GM19025 (cell line): ENCODE measurements around the gene ZFP14.

ENCODE experiments used
- ATAC-seq: cut with Tn5 transposase; IDR thresholded peaks from one replicate; pipeline ENCODE4 v1.9.1; 2021; ENCODE audit warnings: mild to moderate bottlenecking, low read depth, moderate library complexity; ENCODE audit not compliant: unreplicated experiment

The ZFP14 gene

DNA sequence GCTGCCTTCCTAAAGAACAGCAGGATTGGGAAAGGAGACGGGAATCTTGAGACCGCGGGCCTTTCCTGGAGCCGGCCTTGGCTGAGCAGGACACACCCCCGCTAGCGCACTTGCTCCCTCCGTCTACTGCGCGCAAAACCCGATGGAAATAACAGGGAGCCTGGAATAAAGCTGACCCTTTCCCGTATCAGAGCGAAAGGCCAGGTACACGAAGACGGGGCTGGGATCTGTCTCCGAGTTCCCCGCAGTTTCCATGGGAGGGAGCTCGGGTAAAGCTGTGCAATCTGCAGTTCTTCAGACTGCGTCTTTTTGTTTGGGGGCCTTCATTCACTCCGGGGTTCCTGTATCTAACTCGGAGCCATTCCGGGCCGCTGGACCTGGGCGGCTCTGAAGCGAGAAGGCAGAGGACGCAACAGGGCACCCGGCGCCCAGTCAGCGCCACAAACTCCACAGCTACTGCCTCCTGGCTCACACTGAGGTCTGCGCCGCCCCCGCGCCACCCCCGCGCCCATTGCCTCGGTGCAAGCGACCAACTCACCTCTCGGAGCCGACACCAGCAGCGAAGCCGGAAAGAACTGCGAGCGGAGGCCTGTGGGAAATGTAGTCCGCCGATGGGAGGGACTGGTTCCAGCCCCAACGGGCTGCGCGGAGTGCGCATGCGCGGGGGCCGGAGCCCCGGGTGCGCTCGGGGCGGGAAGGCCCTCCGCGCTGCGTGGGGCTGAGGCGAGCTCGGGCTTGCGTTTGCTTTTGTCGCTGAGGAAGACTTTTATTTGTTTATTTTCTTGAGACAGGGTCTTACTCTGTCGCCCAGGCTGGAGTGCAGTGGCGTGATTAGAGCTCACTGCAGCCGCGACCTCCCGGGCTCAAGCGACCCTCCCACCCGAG lies at the start of gene ZFP14:
TSS of gene ZFP14 (minus strand) at position 577 of the 885 bp plus-strand sequence. CDS start 11,309 bp downstream, outside the sequence.
- ATAC-seq: peak; percentile 98

GRCh38 chr19:36423925-36424324 lies 44.9 kb upstream of the ZFP14 start:
- ATAC-seq: no peak

- no peak for ATAC-seq
These were observed 42.9 kb upstream of the ZFP14 start for GRCh38 chr19:36421749-36422481.

GRCh38 chr19:36420961-36421748 lies 42.2 kb upstream of the ZFP14 start:
- no peak for ATAC-seq

GRCh38 chr19:36418287-36419001 lies 39.4 kb upstream of the ZFP14 start, which contains the start of gene ZFP82:
ZFP82 (minus strand) TSS chr19:36418644; CDS start chr19:36409789, 8,855 bp downstream.
- ATAC-seq: peak; percentile 88

GRCh38 chr19:36417752-36418286 lies 38.8 kb upstream of the ZFP14 start:
- no peak for ATAC-seq

DNA sequence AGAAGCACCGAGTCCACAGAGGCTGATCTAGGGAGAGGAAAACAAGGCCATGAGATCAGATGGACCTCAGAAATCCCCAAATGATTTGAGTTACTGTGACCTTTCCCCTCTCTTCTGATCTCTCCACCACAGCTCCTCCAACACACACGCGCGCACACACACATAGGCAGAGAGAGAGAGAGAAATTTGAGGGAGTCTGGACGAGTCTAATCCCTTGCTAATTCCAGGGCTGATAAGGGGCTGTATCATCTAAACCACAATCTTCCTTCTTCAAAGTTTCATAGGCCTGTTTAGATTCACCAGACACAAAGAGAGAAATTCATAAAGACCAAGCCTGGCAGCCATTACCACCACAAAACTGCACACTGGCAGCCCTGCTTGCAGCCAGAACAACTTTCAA lies 30.8 kb upstream of the ZFP14 start:
- no peak for ATAC-seq

DNA sequence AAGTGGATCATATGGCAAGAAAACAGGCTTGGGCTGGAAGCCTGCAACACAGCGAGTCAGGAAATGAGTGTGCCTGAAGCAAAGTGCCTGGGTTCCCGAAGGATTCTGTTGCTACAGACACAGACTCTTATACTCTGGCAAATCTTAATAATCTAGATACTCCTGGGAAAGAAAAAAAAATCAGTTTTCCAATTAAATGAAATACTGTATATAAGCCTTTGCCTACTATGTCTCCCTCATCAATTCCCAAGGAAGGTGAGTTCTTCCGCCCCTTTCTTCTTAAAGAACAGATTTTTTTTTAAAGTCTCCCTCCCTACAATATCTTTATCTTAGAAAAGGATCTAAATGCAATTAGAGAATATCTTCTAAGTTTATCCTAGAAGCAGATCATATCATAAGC lies 29.1 kb upstream of the ZFP14 start:
- no peak for ATAC-seq

- no peak for ATAC-seq
These were observed 25.5 kb upstream of the ZFP14 start for GRCh38 chr19:36404498-36404897.

- ATAC-seq: no peak
These were observed 22.5 kb upstream of the ZFP14 start for GRCh38 chr19:36401475-36401874.

DNA sequence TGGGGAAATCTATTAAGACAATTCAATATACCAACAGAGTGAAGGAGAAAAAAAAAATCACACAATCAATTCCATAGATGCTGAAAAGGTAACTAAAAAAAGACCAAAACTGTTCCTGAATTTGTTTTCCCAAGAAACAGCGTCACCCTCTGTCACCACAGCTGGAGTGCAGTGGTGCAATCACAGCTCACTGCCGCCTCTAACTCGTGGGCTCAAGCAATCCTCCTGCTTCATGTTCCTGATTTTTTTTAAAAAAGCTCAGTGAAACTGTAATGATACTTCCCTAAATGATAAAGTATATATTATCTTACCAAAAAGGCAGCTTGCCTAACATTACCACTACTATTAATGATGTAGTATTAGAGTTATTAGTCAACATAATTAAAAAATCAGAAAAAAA lies 19.6 kb upstream of the ZFP14 start:
- no peak for ATAC-seq

GRCh38 chr19:36392916-36393673 lies 14.1 kb upstream of the ZFP14 start:
- no peak for ATAC-seq

GRCh38 chr19:36379510-36379819 lies 464 bp upstream of the ZFP14 start:
- no peak for ATAC-seq

- ATAC-seq: no peak
These were observed 1.3 kb downstream of the ZFP14 start for GRCh38 chr19:36377541-36378178.

- no peak for ATAC-seq
These were observed 5.3 kb downstream of the ZFP14 start for GRCh38 chr19:36373638-36374156.

- ATAC-seq: no peak
These were observed 7.1 kb downstream of the ZFP14 start for GRCh38 chr19:36371886-36372285.

GRCh38 chr19:36363845-36364244 lies 15.2 kb downstream of the ZFP14 start:
- ATAC-seq: no peak

GRCh38 chr19:36340786-36341372 lies 38.1 kb downstream of the ZFP14 start:
- ATAC-seq: no peak
